Activated CD8-positive, alpha-beta T cell treated with anti-CD3 and anti-CD28 coated beads for 36 hours (primary cell): Measurements from ENCODE around the gene COL5A2. TPM values are rescaled to one million over a fixed set of nuclear protein-coding genes. Genes with fewer than 3 reads are reported as not detected.

Source experiments
- ATAC-seq: fragments of 200-7000 bp; cut with Tn5 transposase; one replicate; pipeline ENCODE4 v1.10.0; 2021; ENCODE audit warnings: mild to moderate bottlenecking, moderate library complexity
- CTCF ChIA-PET: fragments of 350-600 bp; sonication (Branson Sonifier 250); formaldehyde crosslinking; loops from one replicate; lab custom pipeline; 2021; ENCODE audit warnings: antibody characterized with exemption; lab: Charles Lee
- POLR2A ChIA-PET: fragments of 350-600 bp; sonication (Branson Sonifier 250); formaldehyde crosslinking; loops from one replicate; lab custom pipeline; 2021; ENCODE audit warnings: antibody characterized with exemption; lab: Charles Lee
- DNase-seq: peaks from one replicate; pipeline ENCODE4 v3.0.0-alpha.2; 2020
- H3K27ac Mint-ChIP-seq: one replicate; pipeline ENCODE4 v1.8.0; 2021; ENCODE audit warnings: mild to moderate bottlenecking, mixed read lengths
- H3K27me3 Mint-ChIP-seq: one replicate; pipeline ENCODE4 v1.8.0; 2021; ENCODE audit warnings: mixed read lengths
- H3K36me3 Mint-ChIP-seq: one replicate; pipeline ENCODE4 v1.8.0; 2021; ENCODE audit warnings: low read depth, mixed read lengths
- H3K4me1 Mint-ChIP-seq: one replicate; pipeline ENCODE4 v1.8.0; 2021; ENCODE audit warnings: low read depth, mixed read lengths
- H3K4me3 Mint-ChIP-seq: one replicate; pipeline ENCODE4 v1.8.0; 2021; ENCODE audit warnings: mild to moderate bottlenecking, moderate library complexity, mixed read lengths
- H3K9me3 Mint-ChIP-seq: one replicate; pipeline ENCODE4 v1.8.0; 2021; ENCODE audit warnings: mixed read lengths
- CTCF ChIP-seq: fragments of 200-600 bp; IDR thresholded peaks from one replicate; pipeline ENCODE4 v1.8.0; 2022; ENCODE audit warnings: antibody characterized with exemption, mild to moderate bottlenecking
- intact Hi-C: fragments of 100-400 bp; cut with micrococcal nuclease; formaldehyde crosslinking; loops from one replicate; pipeline ENCODE4 v1.10.0; 2022
- total RNA-seq, 2 experiments: library from RNA; stranded (reverse); gene quantifications; one replicate each; pipeline ENCODE4 v1.2.3, GENCODE V29; 2021

COL5A2 gene
- total RNA-seq, 2 experiments from 2014 or later: 2.3 to 3.3 TPM

- DNase-seq (no peak), ATAC-seq (no peak)
- CTCF ChIA-PET: interaction anchor here (1.2 to 2.3 kb wide), 2 partner anchors 10 to 259 kb away, joined by 3 to 18 read pairs; no protein-coding TSS in a partner anchor
- no peak for TF ChIP-seq CTCF
- no peaks in the 10 kb centered on the region for H3K27me3 Mint-ChIP-seq
- H3K4me3 Mint-ChIP-seq: no peak overlapping the region
- H3K9me3 Mint-ChIP-seq: no peaks in the 10 kb centered on the region
- POLR2A ChIA-PET: no interaction called here
- intact Hi-C loops: no loop called here
- no peak overlapping the region for H3K27ac Mint-ChIP-seq
- H3K36me3 Mint-ChIP-seq: no peaks in the 10 kb centered on the region
- no peaks in the 10 kb centered on the region for H3K4me1 Mint-ChIP-seq
Measured at GRCh38 chr2:189153619-189154018, 25.9 kb downstream of the COL5A2 start.

- H3K27ac Mint-ChIP-seq: no peak overlapping the region
- H3K4me3 Mint-ChIP-seq: no peak overlapping the region
- DNase-seq (no peak), ATAC-seq (no peak)
- no peaks in the 10 kb centered on the region for H3K36me3 Mint-ChIP-seq
- no peaks in the 10 kb centered on the region for H3K4me1 Mint-ChIP-seq
- no peak for TF ChIP-seq CTCF
- ChIA-PET POLR2A (no interaction called here), CTCF (interaction anchor here (1.2 to 2.3 kb wide), 3 partner anchors 9 to 260 kb away, joined by 3 to 18 read pairs (median 3); no protein-coding TSS in a partner anchor)
- no peaks in the 10 kb centered on the region for H3K27me3 Mint-ChIP-seq
- no peaks in the 10 kb centered on the region for H3K9me3 Mint-ChIP-seq
- intact Hi-C loops: no loop called here
Measured at GRCh38 chr2:189152483-189152882, 27.1 kb downstream of the COL5A2 start.

- Mint-ChIP-seq H3K9me3 (no peaks in the 10 kb centered on the region), H3K4me1 (no peaks in the 10 kb centered on the region), H3K4me3 (no peak overlapping the region), H3K36me3 (no peaks in the 10 kb centered on the region), H3K27me3 (no peaks in the 10 kb centered on the region), H3K27ac (no peak overlapping the region)
- no peak for TF ChIP-seq CTCF
- DNase-seq (no peak), ATAC-seq (no peak)
- POLR2A ChIA-PET: no interaction called here
- intact Hi-C loops: no loop called here
- CTCF ChIA-PET: interaction anchor here (1.3 to 2.3 kb wide), 2 partner anchors 9 to 258 kb away, joined by 3 to 18 read pairs; no protein-coding TSS in a partner anchor
Measured at GRCh38 chr2:189151906-189152305, 27.7 kb downstream of the COL5A2 start.

GRCh38 chr2:189150033-189150432 is 29.5 kb downstream of the COL5A2 start:
- Mint-ChIP-seq H3K4me3 (no peak overlapping the region), H3K9me3 (no peaks in the 10 kb centered on the region), H3K27me3 (no peaks in the 10 kb centered on the region), H3K36me3 (no peaks in the 10 kb centered on the region), H3K27ac (no peak overlapping the region), H3K4me1 (no peaks in the 10 kb centered on the region)
- no peak for ATAC-seq
- intact Hi-C loops: no loop called here
- DNase-seq: no peak
- POLR2A ChIA-PET: no interaction called here
- no peak for TF ChIP-seq CTCF
- CTCF ChIA-PET: no interaction called here

- DNase-seq (no peak), ATAC-seq (no peak)
- Mint-ChIP-seq H3K4me3 (no peak overlapping the region), H3K4me1 (no peaks in the 10 kb centered on the region), H3K27me3 (no peaks in the 10 kb centered on the region), H3K9me3 (no peaks in the 10 kb centered on the region), H3K36me3 (no peaks in the 10 kb centered on the region), H3K27ac (no peak overlapping the region)
- ChIA-PET CTCF (no interaction called here), POLR2A (no interaction called here)
- intact Hi-C loops: no loop called here
- no peak for TF ChIP-seq CTCF
Measured at GRCh38 chr2:189147989-189148388, 31.6 kb downstream of the COL5A2 start.
